ENCODE measurements around the gene CPA2. TPM values are rescaled to one million over a fixed set of nuclear protein-coding genes. Genes with fewer than 3 reads are reported as not detected.

CPA2 gene
- not detected in 2 replicates for total RNA-seq (2014; rRNA removed; shearing (Covaris generic))
- not detected in 2 replicates for polyA plus RNA-seq (2016; fragmentation: Nextera tagmentation; extraction: Ambion mirVana)
- long read RNA-seq: 0 reads

DNA sequence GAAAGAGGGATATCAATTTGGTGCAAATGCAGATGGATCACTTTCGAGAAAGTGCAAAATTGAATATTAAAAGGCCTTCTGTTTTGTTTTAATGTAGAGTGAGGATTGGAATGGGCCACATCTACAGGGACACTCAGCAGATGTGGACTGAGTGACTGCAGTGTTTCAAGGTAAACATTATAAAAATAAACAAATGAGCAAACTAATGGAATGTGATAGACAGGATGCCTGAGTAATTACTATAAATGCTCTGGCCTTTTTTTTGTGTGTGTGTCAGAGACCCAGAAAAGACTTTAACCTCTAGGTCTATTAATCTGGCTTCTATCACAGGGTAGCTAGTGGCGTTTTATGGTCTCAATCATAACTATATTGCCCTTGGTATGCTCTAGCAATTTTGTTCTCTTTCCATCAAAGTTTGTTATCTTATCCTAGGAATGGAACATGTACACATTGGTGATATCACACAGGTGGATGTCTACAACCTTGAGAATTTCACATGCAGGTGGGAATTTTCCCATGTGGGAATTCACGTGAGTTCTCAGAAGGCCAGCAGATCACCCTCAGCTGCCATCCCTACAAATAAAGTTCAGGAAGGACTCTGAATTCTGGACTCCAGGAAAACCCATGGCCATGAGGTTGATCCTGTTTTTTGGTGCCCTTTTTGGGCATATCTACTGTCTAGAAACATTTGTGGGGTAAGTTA, at the start of gene CPA2:
Gene CPA2 (plus strand): TSS at position 606 of the 703 bp plus-strand sequence. CDS start 19 bp downstream, at position 625.
- Histone ChIP-seq H3K27me3 (ENCODE audit: insufficient read depth) (no peaks in the 10 kb centered on the region), H3K4me1 (ENCODE audit: insufficient read depth) (peaks cover 15% of the 10 kb centered on the region), H3K4me3 (no peak within 1 kb of the TSS), H3F3A (replicated peaks; ENCODE audit: low read depth) (no peaks in the 10 kb centered on the region), H2AFZ (peak within 1 kb of the TSS; percentile 43; the same call in 1 of the 2 replicates), H3K4me2 (no peak within 1 kb of the TSS), H4K20me1 (replicated peaks; ENCODE audit: insufficient read depth) (no peaks in the 10 kb centered on the region), H3K27ac (ENCODE audit: low read depth) (no peak within 1 kb of the TSS), H3K9me2 (ENCODE audit: insufficient read depth) (peaks cover 15% of the 10 kb centered on the region; the same call in 1 of the 2 replicates), H3K36me3 (ENCODE audit: insufficient read depth) (no peaks in the 10 kb centered on the region), H3K79me2 (replicated peaks; ENCODE audit: insufficient read depth) (no peaks in the 10 kb centered on the region)
- ATAC-seq: no peak
- peaks cover 43% of the 10 kb centered on the region for H3K4me1 Mint-ChIP-seq
- H3K9me3 Mint-ChIP-seq: 0 out of 3 replicates have a peak, but pooled peaks cover 3% of the 10 kb centered on the region
- H3K27ac Mint-ChIP-seq: no peak within 1 kb of the TSS
- no peak for DNase-seq (ENCODE audit: low spot score)
- peaks cover 11% of the 10 kb centered on the region for H3K27me3 Mint-ChIP-seq (ENCODE audit: insufficient read depth, low read depth, poor library complexity)
- no peaks in the 10 kb centered on the region for H3K36me3 Mint-ChIP-seq (ENCODE audit: low read depth)
- TF ChIP-seq, protein P1, sequence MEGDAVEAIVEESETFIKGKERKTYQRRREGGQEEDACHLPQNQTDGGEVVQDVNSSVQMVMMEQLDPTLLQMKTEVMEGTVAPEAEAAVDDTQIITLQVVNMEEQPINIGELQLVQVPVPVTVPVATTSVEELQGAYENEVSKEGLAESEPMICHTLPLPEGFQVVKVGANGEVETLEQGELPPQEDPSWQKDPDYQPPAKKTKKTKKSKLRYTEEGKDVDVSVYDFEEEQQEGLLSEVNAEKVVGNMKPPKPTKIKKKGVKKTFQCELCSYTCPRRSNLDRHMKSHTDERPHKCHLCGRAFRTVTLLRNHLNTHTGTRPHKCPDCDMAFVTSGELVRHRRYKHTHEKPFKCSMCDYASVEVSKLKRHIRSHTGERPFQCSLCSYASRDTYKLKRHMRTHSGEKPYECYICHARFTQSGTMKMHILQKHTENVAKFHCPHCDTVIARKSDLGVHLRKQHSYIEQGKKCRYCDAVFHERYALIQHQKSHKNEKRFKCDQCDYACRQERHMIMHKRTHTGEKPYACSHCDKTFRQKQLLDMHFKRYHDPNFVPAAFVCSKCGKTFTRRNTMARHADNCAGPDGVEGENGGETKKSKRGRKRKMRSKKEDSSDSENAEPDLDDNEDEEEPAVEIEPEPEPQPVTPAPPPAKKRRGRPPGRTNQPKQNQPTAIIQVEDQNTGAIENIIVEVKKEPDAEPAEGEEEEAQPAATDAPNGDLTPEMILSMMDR (conservative IDR thresholded peaks at IDR 0.05; ENCODE audit: low read depth in 2 of 2): no peak
- no peak within 1 kb of the TSS for H3K4me3 Mint-ChIP-seq

DNA sequence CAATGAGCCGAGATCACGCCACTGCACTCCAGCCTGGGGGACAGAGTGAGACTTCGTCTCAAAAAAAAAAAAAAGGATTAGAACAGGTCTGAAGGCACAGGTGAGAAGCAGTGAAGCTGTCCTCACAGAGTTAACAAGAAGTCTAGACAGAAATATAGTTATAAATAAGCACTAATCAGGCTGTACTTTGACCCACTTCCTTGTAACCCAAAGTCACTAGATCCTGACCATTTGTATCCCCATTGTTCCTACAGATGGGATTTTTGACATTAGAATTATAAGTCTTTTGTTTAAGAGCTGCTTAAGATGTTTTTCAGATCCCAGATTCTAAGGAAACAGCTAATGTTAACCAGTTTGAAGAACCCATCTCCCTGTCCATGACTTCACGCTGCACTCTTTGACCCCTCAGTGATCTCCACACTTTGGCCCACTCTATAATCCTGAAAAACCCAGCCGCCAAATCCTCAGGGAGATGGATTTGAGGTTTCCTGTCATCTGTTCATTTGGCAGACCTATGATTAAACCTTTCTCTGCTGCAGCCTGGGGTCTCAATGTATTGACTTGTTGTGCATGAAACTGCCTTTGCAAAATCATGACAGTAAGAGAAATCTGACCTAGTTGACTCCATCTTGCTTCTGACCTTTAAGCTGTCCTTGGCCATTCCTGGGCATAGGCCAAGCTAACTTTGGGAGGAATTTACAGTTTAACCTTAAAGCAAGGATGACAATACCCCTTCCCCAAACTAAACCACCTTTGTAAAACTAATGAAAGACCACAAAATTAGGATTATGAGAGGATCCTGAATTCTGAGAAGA, 47.6 kb upstream of the CPA2 start:
- no peaks in the 10 kb centered on the region for H3K9me2 ChIP-seq (ENCODE audit: insufficient read depth)
- H3K4me2 ChIP-seq: no peak overlapping the region
- DNase-seq (ENCODE audit: low spot score): no peak
- Mint-ChIP-seq H3K4me3 (no peak overlapping the region), H3K36me3 (ENCODE audit: low read depth) (no peaks in the 10 kb centered on the region), H3K27ac (no peak overlapping the region), H3K9me3 (no peaks in the 10 kb centered on the region; the same call in 2 of the 3 replicates), H3K27me3 (ENCODE audit: insufficient read depth, low read depth, poor library complexity) (peaks cover 3% of the 10 kb centered on the region), H3K4me1 (no peaks in the 10 kb centered on the region; the same call in 2 of the 3 replicates)
- H3K4me1 ChIP-seq (ENCODE audit: insufficient read depth): no peaks in the 10 kb centered on the region
- no peaks in the 10 kb centered on the region for H3K79me2 ChIP-seq (replicated peaks; ENCODE audit: insufficient read depth)
- no peak for ATAC-seq
- H3K36me3 ChIP-seq (ENCODE audit: insufficient read depth): no peaks in the 10 kb centered on the region
- H3K27me3 ChIP-seq (ENCODE audit: insufficient read depth): no peaks in the 10 kb centered on the region
- H2AFZ ChIP-seq: no peak overlapping the region
- H3K27ac ChIP-seq (ENCODE audit: low read depth): no peak overlapping the region
- H4K20me1 ChIP-seq (replicated peaks; ENCODE audit: insufficient read depth): no peaks in the 10 kb centered on the region
- H3F3A ChIP-seq (replicated peaks; ENCODE audit: low read depth): no peaks in the 10 kb centered on the region
- no peak overlapping the region for H3K4me3 ChIP-seq
- TF ChIP-seq EZH2 (IDR thresholded peaks at IDR 0.05; ENCODE audit: low read depth, unreplicated experiment) (no peak), NANOG (IDR thresholded peaks at IDR 0.05; ENCODE audit: borderline replicate concordance) (no peak), STAT1 (IDR thresholded peaks at IDR 0.05; ENCODE audit: unreplicated experiment) (no peak)
- TF ChIP-seq, protein P2, sequence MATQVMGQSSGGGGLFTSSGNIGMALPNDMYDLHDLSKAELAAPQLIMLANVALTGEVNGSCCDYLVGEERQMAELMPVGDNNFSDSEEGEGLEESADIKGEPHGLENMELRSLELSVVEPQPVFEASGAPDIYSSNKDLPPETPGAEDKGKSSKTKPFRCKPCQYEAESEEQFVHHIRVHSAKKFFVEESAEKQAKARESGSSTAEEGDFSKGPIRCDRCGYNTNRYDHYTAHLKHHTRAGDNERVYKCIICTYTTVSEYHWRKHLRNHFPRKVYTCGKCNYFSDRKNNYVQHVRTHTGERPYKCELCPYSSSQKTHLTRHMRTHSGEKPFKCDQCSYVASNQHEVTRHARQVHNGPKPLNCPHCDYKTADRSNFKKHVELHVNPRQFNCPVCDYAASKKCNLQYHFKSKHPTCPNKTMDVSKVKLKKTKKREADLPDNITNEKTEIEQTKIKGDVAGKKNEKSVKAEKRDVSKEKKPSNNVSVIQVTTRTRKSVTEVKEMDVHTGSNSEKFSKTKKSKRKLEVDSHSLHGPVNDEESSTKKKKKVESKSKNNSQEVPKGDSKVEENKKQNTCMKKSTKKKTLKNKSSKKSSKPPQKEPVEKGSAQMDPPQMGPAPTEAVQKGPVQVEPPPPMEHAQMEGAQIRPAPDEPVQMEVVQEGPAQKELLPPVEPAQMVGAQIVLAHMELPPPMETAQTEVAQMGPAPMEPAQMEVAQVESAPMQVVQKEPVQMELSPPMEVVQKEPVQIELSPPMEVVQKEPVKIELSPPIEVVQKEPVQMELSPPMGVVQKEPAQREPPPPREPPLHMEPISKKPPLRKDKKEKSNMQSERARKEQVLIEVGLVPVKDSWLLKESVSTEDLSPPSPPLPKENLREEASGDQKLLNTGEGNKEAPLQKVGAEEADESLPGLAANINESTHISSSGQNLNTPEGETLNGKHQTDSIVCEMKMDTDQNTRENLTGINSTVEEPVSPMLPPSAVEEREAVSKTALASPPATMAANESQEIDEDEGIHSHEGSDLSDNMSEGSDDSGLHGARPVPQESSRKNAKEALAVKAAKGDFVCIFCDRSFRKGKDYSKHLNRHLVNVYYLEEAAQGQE (IDR thresholded peaks at IDR 0.05; ENCODE audit: unreplicated experiment): no peak
- TF ChIP-seq, protein P1 (conservative IDR thresholded peaks at IDR 0.05; ENCODE audit: low read depth in 2 of 2): no peak
